Gastroesophageal sphincter (tissue), 4 donors: Measurements from ENCODE around the gene CALU. TPM values are rescaled to one million over a fixed set of nuclear protein-coding genes. Genes with fewer than 3 reads are reported as not detected.

ENCODE experiments used
- ATAC-seq: fragments of 150-250 bp; one replicate; pipeline ENCODE4 v1.9.1; 2016; ENCODE audit warnings: mild to moderate bottlenecking, moderate library complexity
- H3K27ac ChIP-seq, 4 donors: fragments of 200-600 bp; sonication (generic) in 3 of 4; 1 replicate in 3 of 4; 2 replicates in 1 of 4; pipeline ENCODE4 v1.5.1; 2016 to 2019
- H3K27me3 ChIP-seq: fragments of 200-600 bp; sonication (generic); one replicate; pipeline ENCODE4 v1.5.1; 2019
- H3K36me3 ChIP-seq, 2 donors: fragments of 200-600 bp; sonication (generic); one replicate each; pipeline ENCODE4 v1.5.1; 2019; ENCODE audit warnings: control low read depth in 1 of 2
- H3K4me1 ChIP-seq, 3 donors: fragments of 200-600 bp; sonication (generic); 1 replicate in 2 of 3; 2 replicates in 1 of 3; pipeline ENCODE4 v1.5.1; 2016 to 2019; ENCODE audit warnings: control low read depth in 2 of 3
- H3K4me3 ChIP-seq, 2 donors: fragments of 200-600 bp; sonication (generic); one replicate each; pipeline ENCODE4 v1.5.1; 2019; ENCODE audit warnings: mild to moderate bottlenecking in 1 of 2, moderate library complexity in 1 of 2
- H3K9me3 ChIP-seq, 3 donors: fragments of 200-600 bp; sonication (generic); one replicate each; pipeline ENCODE4 v1.5.1; 2017 to 2019; ENCODE audit warnings: control low read depth in 2 of 3
- EP300 ChIP-seq: sonication (generic); formaldehyde crosslinking; IDR thresholded peaks from one replicate; pipeline ENCODE4 v1.6.1; 2017; ENCODE audit warnings: antibody characterized with exemption, mild to moderate bottlenecking
- POLR2A ChIP-seq, 2 donors: fragments of 450-650 bp; IDR thresholded peaks; one replicate each; pipeline ENCODE4 v1.6.1; 2017; ENCODE audit warnings: antibody characterized with exemption in 2 of 2, mild to moderate bottlenecking in 2 of 2, moderate library complexity in 1 of 2
- POLR2AphosphoS5 ChIP-seq: sonication (generic); formaldehyde crosslinking; IDR thresholded peaks from one replicate; pipeline ENCODE4 v1.6.1; 2017; ENCODE audit warnings: antibody characterized with exemption
- WGBS, 2 donors: methylation state at CpG; one replicate each; pipeline ENCODE4 v1.1.5; 2018; ENCODE audit warnings: low coverage in 1 of 2; 5-methylcytosine and 5-hydroxymethylcytosine counted together
- total RNA-seq, 4 donors: library from RNA; depleted of rRNA; stranded (reverse); fragments of >200 nt; gene quantifications; one replicate each; pipeline ENCODE4 v1.1.0, GENCODE V29; 2016
- TF ChIP-seq, protein P1 (sequence below), 4 experiments: fragments of 200-600 bp in 2 of 4; fragments of 450-650 bp in 2 of 4; sonication (generic) in 1 of 4; IDR thresholded peaks; one replicate each; pipeline ENCODE4 v1.5.1; 2017 to 2019; ENCODE audit warnings: antibody characterized with exemption in 4 of 4, mild to moderate bottlenecking in 2 of 4, moderate library complexity in 2 of 4

CALU gene
- total RNA-seq, 4 donors from 2014 or later, result 146 to 274 (median 235) TPM

DNA sequence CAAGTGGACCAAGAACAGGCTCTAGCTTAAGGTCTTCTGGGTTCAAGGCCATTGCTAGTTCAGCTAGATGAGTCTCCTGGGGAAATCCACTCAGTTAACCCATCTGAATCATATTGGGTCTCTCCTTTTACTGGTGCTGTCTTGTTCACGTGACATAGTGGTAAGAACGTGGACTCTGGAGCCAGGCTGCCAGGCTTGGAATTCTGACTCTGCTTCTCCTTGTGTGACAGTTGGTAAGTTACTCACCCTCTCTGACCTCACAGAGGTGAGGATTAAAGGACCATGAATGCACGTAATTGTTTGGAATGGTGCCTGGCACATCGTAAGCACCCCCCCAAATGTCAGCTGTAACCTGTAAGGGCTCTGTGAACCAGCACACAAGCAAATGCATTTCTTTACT is 9.7 kb upstream of the CALU start:
- no peaks in the 10 kb centered on the region for H3K27me3 ChIP-seq
- no peaks in the 10 kb centered on the region for H3K4me1 ChIP-seq
- H3K9me3 ChIP-seq, result no peaks in the 10 kb centered on the region
- WGBS, 2 donors, result 84 to 92% methylated on average over 3 to 4 of the region's 4 CpGs
- H3K36me3 ChIP-seq, result no peaks in the 10 kb centered on the region
- no peak overlapping the region for H3K27ac ChIP-seq
- no peak overlapping the region for H3K4me3 ChIP-seq
- no peak for ATAC-seq
- no peak for TF ChIP-seq POLR2AphosphoS5
- TF ChIP-seq, protein P1, sequence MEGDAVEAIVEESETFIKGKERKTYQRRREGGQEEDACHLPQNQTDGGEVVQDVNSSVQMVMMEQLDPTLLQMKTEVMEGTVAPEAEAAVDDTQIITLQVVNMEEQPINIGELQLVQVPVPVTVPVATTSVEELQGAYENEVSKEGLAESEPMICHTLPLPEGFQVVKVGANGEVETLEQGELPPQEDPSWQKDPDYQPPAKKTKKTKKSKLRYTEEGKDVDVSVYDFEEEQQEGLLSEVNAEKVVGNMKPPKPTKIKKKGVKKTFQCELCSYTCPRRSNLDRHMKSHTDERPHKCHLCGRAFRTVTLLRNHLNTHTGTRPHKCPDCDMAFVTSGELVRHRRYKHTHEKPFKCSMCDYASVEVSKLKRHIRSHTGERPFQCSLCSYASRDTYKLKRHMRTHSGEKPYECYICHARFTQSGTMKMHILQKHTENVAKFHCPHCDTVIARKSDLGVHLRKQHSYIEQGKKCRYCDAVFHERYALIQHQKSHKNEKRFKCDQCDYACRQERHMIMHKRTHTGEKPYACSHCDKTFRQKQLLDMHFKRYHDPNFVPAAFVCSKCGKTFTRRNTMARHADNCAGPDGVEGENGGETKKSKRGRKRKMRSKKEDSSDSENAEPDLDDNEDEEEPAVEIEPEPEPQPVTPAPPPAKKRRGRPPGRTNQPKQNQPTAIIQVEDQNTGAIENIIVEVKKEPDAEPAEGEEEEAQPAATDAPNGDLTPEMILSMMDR (IDR thresholded peaks at IDR 0.05), result no peak
- TF ChIP-seq EP300, result no peak
- no peak for TF ChIP-seq POLR2A (IDR thresholded peaks at IDR 0.05)

DNA sequence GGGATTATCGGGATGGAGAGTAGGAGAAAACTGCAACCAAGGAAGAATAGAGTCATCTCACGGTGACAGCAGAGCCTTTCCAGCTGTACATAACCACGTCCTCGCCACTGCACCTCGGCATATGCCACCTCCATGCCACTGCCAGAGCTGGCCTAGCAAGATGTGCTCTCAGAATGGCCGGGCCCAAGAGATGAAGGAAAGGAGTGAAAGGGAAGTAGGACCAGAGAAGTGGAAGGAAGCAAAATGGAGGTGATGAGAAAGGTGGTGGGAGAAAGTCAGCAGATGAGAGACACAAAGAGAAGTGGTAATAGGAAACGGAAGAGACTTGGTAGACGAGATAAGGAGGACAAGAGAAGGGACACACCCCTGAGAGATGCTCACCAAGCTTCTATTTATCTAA is 8.0 kb upstream of the CALU start:
- Histone ChIP-seq H3K4me3 (no peak overlapping the region), H3K36me3 (no peaks in the 10 kb centered on the region), H3K27ac (no peak overlapping the region), H3K4me1 (no peaks in the 10 kb centered on the region), H3K27me3 (no peaks in the 10 kb centered on the region), H3K9me3 (no peaks in the 10 kb centered on the region)
- WGBS, 2 donors, result 84 to 91% methylated on average over 3 to 7 of the region's 8 CpGs
- no peak for ATAC-seq
- TF ChIP-seq, protein P1 (IDR thresholded peaks at IDR 0.05), result no peak

DNA sequence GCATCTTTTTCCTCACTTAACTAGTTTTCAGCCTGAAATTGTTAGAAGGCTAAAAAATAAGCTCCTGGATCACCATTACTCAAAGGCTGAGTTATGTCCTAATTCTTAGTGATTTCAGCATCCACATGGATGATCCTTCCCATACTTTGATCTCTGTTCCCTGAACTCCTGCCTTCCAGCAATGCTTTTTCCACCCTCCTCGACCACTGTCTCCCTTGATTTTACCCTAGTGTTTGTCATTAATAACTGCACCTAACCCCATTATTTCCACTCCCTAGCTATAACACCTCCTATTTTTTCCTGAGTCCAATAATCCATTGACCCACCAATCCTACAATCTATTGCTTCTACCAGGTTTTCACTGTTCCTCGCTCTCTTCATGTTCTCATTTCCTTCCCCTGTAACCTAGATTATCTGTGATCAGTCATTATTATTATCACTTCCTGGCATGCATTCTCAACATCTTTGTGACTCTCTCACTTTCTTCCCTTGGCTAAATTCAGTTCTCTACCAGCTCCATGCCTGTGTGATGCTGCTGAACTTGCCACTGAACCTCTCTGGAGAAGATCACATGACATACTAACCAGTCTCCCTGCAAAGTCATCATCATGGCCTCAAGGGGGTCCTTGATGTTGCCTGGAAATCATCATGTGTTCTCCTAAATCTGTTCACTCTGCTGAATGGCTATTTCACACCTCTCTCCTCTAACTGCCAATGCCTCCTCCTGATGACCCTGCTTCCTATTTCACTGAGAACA is 6.5 kb upstream of the CALU start:
- TF ChIP-seq, protein P1 (IDR thresholded peaks at IDR 0.05), result no peak
- TF ChIP-seq POLR2A (IDR thresholded peaks at IDR 0.05), result no peak
- no peak for TF ChIP-seq EP300
- no peak for TF ChIP-seq POLR2AphosphoS5
- ATAC-seq, result no peak
- 61 to 74% methylated on average over 2 of the region's 2 CpGs for whole genome bisulfite sequencing, 2 donors

DNA sequence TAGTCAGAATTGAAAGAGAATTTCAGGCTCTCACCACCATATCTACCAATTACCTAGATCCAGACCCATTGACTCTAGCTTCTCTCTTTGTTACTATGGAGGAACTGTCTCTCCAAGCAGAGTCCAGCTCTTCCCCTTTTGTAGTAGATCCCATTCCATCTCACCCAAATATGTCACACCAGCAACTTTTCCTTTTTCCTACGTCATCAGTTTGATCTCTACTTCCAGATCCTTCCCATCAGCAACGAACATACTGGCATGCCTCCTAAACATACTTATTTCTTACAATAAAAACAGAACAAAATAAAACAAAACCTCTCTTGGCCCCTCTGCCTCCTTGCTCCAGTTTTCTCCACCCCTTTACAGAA is 5.9 kb upstream of the CALU start:
- ATAC-seq, result no peak
- Histone ChIP-seq H3K27me3 (no peaks in the 10 kb centered on the region), H3K4me1 (peaks cover 0 to 5% (median 0%) of the 10 kb centered on the region in 3 donors), H3K27ac (no peak overlapping the region), H3K9me3 (no peaks in the 10 kb centered on the region), H3K36me3 (no peaks in the 10 kb centered on the region), H3K4me3 (no peak overlapping the region)
- TF ChIP-seq EP300 (no peak), POLR2A (IDR thresholded peaks at IDR 0.05) (no peak), POLR2AphosphoS5 (no peak)
- TF ChIP-seq, protein P1 (IDR thresholded peaks at IDR 0.05), result no peak
- WGBS, 2 donors, result 21 to 75% methylated on average over 1 to 2 of the region's 2 CpGs

More for the DNA sequence above, 6.5 kb upstream of the CALU start:
- Histone ChIP-seq H3K4me3 (no peak overlapping the region), H3K4me1 (no peaks in the 10 kb centered on the region), H3K27ac (no peak overlapping the region), H3K36me3 (no peaks in the 10 kb centered on the region), H3K9me3 (no peaks in the 10 kb centered on the region), H3K27me3 (no peaks in the 10 kb centered on the region)

DNA sequence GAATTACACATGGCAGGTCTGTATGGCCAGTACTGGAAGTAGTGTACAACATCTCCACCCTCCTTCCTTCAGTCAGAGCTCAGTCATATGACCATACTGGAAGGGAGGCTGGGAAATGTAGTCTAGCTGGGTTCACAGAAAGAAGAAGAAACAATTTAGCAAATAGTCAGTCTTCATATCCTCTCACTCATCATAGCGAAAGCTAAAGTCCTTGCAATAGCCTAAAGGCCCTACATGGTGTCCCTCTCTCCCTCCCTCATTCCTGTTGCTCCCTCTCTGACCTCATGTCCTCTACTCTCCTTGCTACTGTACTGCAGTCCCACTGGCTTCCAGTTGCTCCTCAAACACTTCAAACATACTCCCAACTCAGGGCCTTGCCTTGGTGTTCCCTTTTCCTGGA is 4.3 kb upstream of the CALU start:
- no peak for ATAC-seq
- no peaks in the 10 kb centered on the region for H3K36me3 ChIP-seq
- H3K9me3 ChIP-seq, result no peaks in the 10 kb centered on the region
- TF ChIP-seq EP300, result no peak
- TF ChIP-seq, protein P1 (IDR thresholded peaks at IDR 0.05), result no peak
- TF ChIP-seq POLR2A (IDR thresholded peaks at IDR 0.05), result no peak
- TF ChIP-seq POLR2AphosphoS5, result no peak
- H3K4me3 ChIP-seq, result no peak overlapping the region
- no peak overlapping the region for H3K27ac ChIP-seq
- H3K4me1 ChIP-seq, result peaks cover 0 to 10% (median 0%) of the 10 kb centered on the region in 3 donors
- no peaks in the 10 kb centered on the region for H3K27me3 ChIP-seq
- 94% methylated on average over 1 of the region's 1 CpG; no CpG with 5 or more reads in 1 of the 2 donors for WGBS, 2 donors
